CD4-positive, alpha-beta T cell treated with Interleukin-15 for 1 hour (primary cell): ENCODE results near the gene TM9SF1.

ENCODE experiments used
- DNase-seq: peaks from one replicate; pipeline ENCODE4 v3.0.0-alpha.2; 2020

The TM9SF1 gene

GRCh38 chr14:24196071-24197055, 1.1 kb upstream of the TM9SF1 start:
- DNase-seq = no peak

- DNase-seq = no peak
Observed at GRCh38 chr14:24194873-24195185, 412 bp downstream of the TM9SF1 start.

- DNase-seq = no peak
Observed at GRCh38 chr14:24194186-24194872, 912 bp downstream of the TM9SF1 start.

GRCh38 chr14:24192933-24193332, 2.3 kb downstream of the TM9SF1 start:
- no peak for DNase-seq

GRCh38 chr14:24190416-24190815, 4.8 kb downstream of the TM9SF1 start:
- no peak for DNase-seq

GRCh38 chr14:24189460-24189859, 5.8 kb downstream of the TM9SF1 start:
- no peak for DNase-seq

DNA sequence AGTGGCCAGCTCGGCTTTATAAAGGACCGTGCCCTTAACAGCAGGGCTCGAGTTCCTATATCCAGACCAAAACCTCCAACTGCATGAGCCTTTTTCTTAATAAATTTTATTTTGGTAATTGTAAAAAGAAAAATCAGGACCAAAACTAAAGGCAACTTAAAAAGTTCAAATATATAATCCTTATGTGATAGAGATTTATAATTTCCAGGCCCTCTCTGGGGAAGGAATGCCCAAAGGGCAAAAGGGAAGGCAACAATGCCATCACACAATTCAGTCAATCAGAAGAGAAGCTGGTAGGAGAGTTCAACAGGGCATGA, 6.2 kb downstream of the TM9SF1 start:
- DNase-seq = no peak

DNA sequence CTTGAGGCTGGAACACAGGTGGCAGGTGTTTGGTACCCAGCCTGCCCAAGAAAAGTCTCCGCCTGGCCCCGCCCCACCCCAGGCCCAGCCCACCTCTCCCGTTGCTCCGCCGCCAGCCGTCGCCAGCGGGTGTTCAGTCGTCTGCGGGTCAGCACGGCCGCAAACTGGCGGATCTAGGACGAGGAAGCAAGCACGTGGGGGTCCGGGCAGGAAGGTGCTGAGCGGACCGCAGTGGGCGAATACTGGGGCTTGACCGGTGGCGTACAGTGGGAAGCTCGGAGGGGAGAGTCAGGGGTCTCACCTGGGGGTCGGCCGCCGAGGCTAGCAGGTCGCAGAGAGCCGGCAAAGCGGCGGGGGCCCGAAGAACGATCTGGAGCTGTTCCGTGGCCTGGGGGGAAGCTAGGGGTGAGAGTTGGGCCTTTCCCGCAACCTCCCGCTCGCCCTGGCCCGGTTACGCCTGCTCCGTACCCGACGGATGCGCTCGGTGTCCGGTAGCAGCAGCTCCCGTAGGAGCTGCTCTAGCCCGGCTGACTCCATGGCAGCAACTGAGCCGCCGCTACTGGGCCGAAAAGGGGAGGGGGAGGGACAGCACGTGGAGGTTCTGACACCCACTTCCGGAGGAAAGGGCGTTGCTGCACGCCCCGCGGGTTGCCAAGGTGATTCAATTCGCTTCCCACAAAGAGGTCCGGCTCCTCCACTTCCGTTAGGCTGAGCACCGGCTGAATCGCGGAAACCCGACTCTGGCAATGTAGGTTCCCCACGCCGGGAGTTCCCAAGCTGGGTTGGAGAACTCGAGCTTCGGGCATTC, 6.8 kb downstream of the TM9SF1 start, which contains the start of gene IPO4:
Gene IPO4 (minus strand): TSS at position 566 of the 808 bp plus-strand sequence. CDS start 29 bp downstream, at position 537.
- DNase-seq = peak; percentile 96

- no peak for DNase-seq
Observed at GRCh38 chr14:24187539-24187915, 7.7 kb downstream of the TM9SF1 start.

DNA sequence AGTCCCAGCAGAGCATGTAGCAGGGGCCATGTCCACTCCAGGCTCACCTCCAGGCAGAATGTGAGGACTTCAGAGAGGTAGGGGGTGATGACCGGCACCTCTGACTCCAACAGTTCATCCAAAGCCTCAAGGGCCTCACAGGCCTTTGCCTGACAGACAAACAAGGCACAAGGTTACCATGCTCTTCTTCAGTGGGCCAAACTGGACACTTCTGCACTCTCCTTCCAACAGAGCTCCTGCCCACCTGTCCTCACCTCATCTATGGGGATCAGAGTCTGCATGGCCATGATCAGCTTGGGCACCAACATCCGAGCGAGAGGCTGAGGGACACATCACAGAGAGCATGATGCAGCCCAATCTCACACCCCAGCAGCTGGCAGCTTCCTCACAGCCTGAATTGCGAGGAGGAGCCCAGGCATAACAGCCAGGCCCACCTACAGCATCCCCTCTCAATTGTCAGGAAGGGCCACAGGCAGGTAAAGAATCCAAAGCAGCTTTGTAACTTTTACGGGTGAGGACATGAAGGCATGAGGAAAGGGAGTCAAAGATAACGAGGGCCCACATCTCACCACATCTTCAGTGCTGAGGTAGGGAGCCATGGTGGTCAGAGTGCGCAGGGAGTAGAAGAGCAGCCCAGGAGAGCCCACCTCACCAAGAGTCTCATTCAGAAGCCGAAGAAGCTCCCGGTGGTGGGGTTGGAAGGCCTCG, 8.3 kb downstream of the TM9SF1 start:
- no peak for DNase-seq

DNA sequence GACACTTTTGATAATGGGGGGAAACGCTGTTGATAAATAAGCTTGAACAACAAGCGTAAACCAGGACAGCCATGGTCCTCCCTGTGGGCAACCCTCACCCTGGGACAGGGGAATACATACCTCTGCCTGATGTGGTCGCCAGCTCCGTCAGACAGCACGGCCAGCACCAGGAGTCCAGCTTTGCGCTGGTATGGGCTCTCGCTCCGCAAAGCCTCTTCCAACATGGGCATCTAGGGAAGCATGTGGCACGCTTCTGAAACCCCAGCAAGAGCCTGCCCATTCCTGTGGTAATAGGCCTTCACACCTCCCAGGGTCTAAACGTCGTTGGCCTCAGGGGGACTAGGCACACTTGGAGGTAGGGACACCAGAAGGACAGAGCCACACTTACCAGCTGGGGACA, 9.5 kb downstream of the TM9SF1 start:
- DNase-seq = no peak

DNA sequence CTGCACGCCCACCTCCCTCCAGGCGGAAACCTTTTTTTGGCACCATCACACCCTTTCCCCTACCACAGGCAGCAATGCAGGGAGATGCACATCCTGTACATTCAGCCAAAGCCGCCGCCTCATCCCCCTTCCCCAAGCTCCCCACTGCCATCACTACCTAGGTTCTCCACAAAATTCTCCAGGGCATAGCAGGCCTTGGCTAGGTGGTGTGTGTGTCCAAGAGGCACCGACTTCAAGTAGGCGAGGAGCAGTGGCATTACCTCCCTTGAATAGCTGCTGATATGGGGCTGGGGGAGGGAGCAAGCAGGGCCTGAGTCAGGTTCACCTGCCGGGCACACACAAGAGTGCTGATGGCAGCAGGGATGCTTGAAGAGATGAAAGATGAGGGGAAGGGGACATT, 10.2 kb downstream of the TM9SF1 start:
- no peak for DNase-seq

DNA sequence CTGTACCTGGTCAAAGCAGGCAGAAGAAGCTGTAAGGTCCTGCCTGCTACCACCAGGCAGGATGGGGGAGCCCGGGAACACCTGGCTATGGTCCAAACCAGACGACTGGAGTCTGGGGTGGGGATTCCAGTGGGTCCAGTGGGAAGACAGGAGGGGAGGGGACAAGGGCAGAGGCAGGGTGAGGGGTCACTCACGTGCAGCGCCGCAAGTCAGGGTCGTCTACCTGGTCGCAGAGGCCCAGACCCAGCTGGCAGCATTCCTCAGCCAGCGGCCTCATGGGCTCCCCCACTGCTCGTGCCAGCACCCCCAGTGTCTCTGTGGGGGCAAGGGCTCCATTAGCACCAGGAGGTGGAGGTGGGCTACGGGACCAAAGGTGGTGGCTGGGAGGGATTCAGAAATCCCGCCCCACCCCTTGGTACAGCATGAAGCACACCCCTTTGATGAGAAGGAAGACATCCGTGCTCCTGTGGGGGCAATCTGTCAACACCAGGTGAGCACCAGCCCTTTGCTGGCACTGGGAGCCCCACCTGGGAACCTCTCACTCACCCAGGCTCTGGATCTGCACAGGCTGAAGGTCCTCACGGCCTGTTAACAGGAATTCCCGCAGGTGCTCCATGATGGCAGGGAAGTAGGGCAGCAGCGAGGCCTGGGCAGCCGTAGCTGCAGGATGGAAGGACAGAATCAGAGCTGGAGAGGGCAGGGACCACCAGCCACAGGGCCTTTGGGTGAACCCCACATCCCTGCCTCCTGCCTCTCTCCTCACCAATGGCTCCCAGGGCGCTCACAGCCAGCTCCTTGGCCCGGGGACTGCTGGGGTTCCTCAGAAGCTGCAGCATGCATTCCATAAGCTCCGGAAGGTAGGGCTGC, 10.9 kb downstream of the TM9SF1 start:
- no peak for DNase-seq

DNA sequence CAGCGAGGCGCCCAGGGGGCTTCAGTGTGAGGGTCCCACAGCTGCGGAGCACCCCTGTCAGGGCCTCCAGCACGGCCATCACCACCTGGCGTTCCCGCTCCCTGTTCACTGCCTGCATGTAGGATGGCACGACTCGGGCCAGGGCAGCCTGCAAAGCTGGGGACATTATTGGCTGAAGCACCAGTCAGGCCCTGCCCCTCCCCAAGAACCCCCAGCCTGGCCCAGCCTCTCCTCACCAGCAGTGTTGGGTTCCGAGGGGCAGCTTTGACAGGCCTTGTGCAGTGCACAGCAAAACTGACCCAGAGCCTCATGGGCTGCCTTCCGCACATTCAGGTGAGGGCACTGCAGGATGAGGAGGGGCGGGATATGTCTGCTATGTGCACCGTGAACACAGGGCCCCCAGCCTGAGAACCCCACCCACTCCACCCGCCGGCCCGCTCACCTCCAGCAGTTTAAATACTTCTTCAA, 12.2 kb downstream of the TM9SF1 start:
- DNase-seq = no peak

DNA sequence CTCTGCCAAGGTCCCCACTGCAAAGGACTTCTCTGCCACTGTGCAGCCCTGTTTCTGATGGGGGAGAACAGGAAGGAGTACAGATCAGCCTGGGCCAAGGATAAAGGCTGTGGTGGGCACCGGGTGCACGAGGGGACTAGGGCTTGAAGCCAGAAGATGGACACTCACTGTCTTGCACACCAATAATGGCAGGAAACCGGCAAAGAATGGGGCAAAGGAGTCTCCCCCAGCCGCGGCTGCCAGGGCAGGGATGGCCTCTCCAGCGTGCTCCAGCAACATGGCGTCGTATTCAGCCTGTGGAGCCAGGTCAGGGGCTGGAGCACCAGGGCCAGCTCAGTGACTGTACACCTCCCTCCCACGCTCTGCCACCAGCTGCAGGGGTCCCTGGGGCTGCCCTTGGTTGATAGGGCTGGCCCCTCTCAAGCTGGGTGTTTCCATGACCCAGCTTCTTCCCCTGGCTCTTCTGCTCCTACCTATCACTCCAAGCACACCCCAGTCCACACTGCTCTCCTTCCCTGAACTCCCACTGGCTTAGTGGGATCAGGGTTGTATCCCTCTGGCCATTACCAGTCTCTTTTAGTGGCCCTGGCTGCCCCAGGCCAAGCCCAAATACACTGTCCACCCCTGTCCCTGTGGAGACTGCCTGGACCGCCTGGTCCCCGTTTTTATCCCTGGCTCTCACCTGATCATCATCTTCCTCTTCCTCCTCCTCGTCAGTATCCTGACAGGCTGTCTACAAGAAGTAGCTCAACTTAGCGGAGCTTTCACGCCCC, 12.9 kb downstream of the TM9SF1 start:
- DNase-seq = no peak

DNA sequence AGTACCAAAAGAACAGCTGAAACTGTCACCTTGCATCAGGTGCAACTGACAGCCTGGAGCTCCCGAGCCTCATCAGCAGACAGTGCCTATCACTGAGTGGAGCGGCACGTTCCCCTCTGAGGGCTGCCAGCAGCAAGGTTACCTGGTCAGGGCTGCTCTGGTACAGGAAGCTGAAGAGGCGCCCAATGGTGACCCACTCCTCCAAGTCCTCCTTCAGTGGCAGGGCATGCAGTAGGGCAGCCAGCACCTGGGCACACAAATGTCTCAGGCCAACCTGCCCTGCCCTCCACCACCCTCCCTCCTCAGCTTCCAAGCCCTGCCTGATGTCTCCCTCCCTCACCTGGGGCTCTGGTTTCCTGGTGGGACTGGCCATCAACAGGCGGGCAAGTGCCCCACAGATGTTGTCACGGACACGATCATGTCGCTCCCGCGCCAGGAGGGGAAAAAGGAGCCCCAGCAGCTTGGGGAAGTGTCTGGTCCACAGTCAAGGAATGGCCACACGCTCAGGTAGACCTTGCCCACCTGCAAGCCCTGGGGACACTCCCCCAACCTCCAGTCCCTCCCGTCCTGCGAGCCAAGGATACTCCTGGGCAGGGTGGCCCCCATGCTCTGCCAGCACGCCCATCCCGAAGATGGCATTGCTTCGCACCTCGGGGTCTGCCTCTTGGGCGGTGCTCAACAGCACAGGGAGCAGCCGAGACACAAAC, 13.7 kb downstream of the TM9SF1 start:
- DNase-seq = no peak

DNA sequence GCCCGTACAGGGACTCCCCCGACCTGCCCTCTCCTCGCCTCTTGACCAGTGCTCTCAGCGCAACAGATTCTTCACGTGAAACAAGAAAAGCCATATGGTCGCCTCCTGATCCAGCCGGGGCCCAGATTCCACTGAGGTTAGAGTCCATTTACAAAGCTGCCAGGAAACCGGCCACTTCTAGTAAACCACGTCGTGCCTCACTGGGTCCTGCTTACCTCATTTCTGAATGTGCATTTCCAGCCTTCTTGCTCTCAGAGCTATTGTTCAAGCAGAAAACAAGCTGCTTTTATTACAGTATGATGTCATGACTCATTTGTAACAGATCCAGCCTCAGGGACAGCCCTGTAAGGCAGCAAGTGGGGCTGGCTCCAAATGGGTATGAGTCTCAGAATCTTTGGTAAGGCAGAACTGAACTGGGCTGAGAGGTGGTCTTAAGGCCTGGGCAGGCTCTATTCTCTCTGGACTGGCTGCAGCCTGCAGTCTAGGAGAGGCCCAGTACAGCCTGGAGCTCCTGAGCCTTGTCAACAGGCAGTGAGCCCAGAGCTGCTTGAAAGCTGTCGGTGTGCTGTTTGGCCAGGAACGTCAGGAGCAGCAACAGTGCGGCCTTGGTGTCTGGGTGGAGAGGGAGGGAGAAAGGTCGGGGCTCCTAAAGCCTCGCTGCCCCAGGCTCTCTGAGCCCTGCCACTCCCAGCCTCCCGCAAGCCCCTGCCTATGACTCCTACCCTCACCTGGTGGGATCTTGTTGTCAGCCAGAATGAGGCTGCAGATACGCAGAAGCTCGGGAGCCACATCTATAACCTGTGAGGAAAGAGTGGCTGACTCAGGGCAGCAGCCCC, 15.1 kb downstream of the TM9SF1 start:
- DNase-seq = no peak

GRCh38 chr14:24179294-24179960, 15.8 kb downstream of the TM9SF1 start:
- DNase-seq = no peak
